Karpas-422 (cell line): ENCODE data around the gene EIF4E2. TPM values are rescaled to one million over a fixed set of nuclear protein-coding genes. Genes with fewer than 3 reads are reported as not detected.

ENCODE experiments used
- DNase-seq: peaks from one replicate; pipeline ENCODE4 v3.0.0-alpha.2; 2015
- H2AFZ ChIP-seq: fragments of 200-600 bp; sonication (generic); 2 replicates; pipeline ENCODE4 v1.6.1; 2014; ENCODE audit warnings: antibody characterized with exemption, low read length, mixed read lengths
- H3K27ac ChIP-seq: fragments of 200-600 bp; sonication (generic); 2 replicates; pipeline ENCODE4 v1.5.1; 2014; ENCODE audit warnings: mild to moderate bottlenecking, low read length, moderate library complexity
- H3K27me3 ChIP-seq: fragments of 200-600 bp; sonication (generic); 2 replicates; pipeline ENCODE4 v1.6.1; 2014; ENCODE audit warnings: low read length, mixed read lengths
- H3K36me3 ChIP-seq: fragments of 200-600 bp; sonication (generic); 2 replicates; pipeline ENCODE4 v1.6.1; 2014; ENCODE audit warnings: low read length, mixed read lengths; ENCODE audit not compliant: insufficient read depth
- H3K4me1 ChIP-seq: fragments of 200-600 bp; sonication (generic); 2 replicates; pipeline ENCODE4 v1.6.1; 2014; ENCODE audit warnings: mild to moderate bottlenecking, low read length, mixed read lengths
- H3K4me2 ChIP-seq: fragments of 200-600 bp; sonication (generic); 2 replicates; pipeline ENCODE4 v1.6.1; 2014; ENCODE audit warnings: low read length, low read depth, mild to moderate bottlenecking; ENCODE audit not compliant: poor library complexity, severe bottlenecking
- H3K4me3 ChIP-seq: fragments of 200-600 bp; sonication (generic); 2 replicates; pipeline ENCODE4 v1.5.1; 2014; ENCODE audit warnings: mild to moderate bottlenecking, antibody characterized with exemption, low read length, mixed read lengths
- H3K79me2 ChIP-seq: fragments of 200-600 bp; sonication (generic); 2 replicates; pipeline ENCODE4 v1.6.1; 2014; ENCODE audit warnings: mild to moderate bottlenecking, low read length, mixed read lengths
- H3K9ac ChIP-seq: fragments of 200-600 bp; sonication (generic); 2 replicates; pipeline ENCODE4 v1.6.0; 2014; ENCODE audit warnings: low read length
- H3K9me2 ChIP-seq: fragments of 200-600 bp; sonication (generic), shearing (Covaris generic); replicated peaks from 2 replicates; pipeline ENCODE4 v1.6.0; 2014; ENCODE audit warnings: mild to moderate bottlenecking, low read length, moderate library complexity; ENCODE audit not compliant: insufficient read depth
- H3K9me3 ChIP-seq: fragments of 300-700, 200-600 bp; sonication (generic); 2 replicates; pipeline ENCODE4 v1.6.1; 2014; ENCODE audit warnings: low read length, mixed read lengths
- H4K20me1 ChIP-seq: fragments of 200-600 bp; sonication (generic); 2 replicates; pipeline ENCODE4 v1.6.1; 2014; ENCODE audit warnings: mild to moderate bottlenecking, antibody characterized with exemption, low read length, low read depth; ENCODE audit not compliant: insufficient read depth
- total RNA-seq: library from RNA; depleted of rRNA; stranded (reverse); fragments of >200 nt; shearing (Covaris generic); gene quantifications from 2 replicates; pipeline ENCODE4 v1.2.3, GENCODE V29; 2014; ENCODE audit warnings: low replicate concordance; rRNA removed

Gene EIF4E2
- 53.0 and 58.2 TPM in 2 replicates for total RNA-seq

GRCh38 chr2:232550354-232551249 lies at the start of gene EIF4E2, which contains the start of gene TIGD1:
EIF4E2 (plus strand) TSS chr2:232550689; CDS start chr2:232550725, 36 bp downstream.
TIGD1 (minus strand) TSS chr2:232550557; CDS start chr2:232549882, 675 bp downstream.
- Histone ChIP-seq H3K27ac (peak within 1 kb of the TSS; percentile 85), H3K27me3 (no peaks in the 10 kb centered on the region), H2AFZ (peak within 1 kb of the TSS; percentile 40; the same call in 1 of the 2 replicates), H3K4me2 (peak within 1 kb of the TSS; percentile 92), H4K20me1 (peaks cover 24% of the 10 kb centered on the region; the same call in 1 of the 2 replicates), H3K36me3 (peaks cover 30% of the 10 kb centered on the region; the same call in 1 of the 2 replicates), H3K9ac (peak within 1 kb of the TSS; percentile 99), H3K4me3 (peak within 1 kb of the TSS; percentile 78), H3K79me2 (peaks cover 82% of the 10 kb centered on the region), H3K9me2 (no peaks in the 10 kb centered on the region), H3K4me1 (peaks cover 25% of the 10 kb centered on the region), H3K9me3 (no peaks in the 10 kb centered on the region)
- DNase-seq: peak; percentile 97

- Histone ChIP-seq H3K27ac (no peak overlapping the region), H3K4me3 (no peak overlapping the region), H3K27me3 (no peaks in the 10 kb centered on the region), H3K9me2 (no peaks in the 10 kb centered on the region), H3K4me2 (no peak overlapping the region), H3K9me3 (no peaks in the 10 kb centered on the region), H4K20me1 (no peaks in the 10 kb centered on the region), H3K4me1 (peaks cover 3% of the 10 kb centered on the region; the same call in 1 of the 2 replicates), H3K79me2 (no peaks in the 10 kb centered on the region), H3K9ac (no peak overlapping the region), H3K36me3 (no peaks in the 10 kb centered on the region), H2AFZ (no peak overlapping the region)
- DNase-seq: no peak
These were observed 49.1 kb upstream of the EIF4E2 start for GRCh38 chr2:232501331-232501771.

GRCh38 chr2:232501794-232502390 lies 48.6 kb upstream of the EIF4E2 start:
- Histone ChIP-seq H3K79me2 (no peaks in the 10 kb centered on the region), H3K4me2 (no peak overlapping the region), H2AFZ (no peak overlapping the region), H4K20me1 (no peaks in the 10 kb centered on the region), H3K27ac (no peak overlapping the region), H3K36me3 (no peaks in the 10 kb centered on the region), H3K4me3 (no peak overlapping the region), H3K4me1 (peaks cover 3% of the 10 kb centered on the region; the same call in 1 of the 2 replicates), H3K9me3 (no peaks in the 10 kb centered on the region), H3K9me2 (no peaks in the 10 kb centered on the region), H3K27me3 (no peaks in the 10 kb centered on the region), H3K9ac (no peak overlapping the region)
- no peak for DNase-seq

- no peaks in the 10 kb centered on the region for H3K9me2 ChIP-seq
- H4K20me1 ChIP-seq: no peaks in the 10 kb centered on the region
- no peaks in the 10 kb centered on the region for H3K36me3 ChIP-seq
- no peak overlapping the region for H3K4me2 ChIP-seq
- H3K9ac ChIP-seq: no peak overlapping the region
- no peaks in the 10 kb centered on the region for H3K27me3 ChIP-seq
- DNase-seq: no peak
- H3K4me3 ChIP-seq: no peak overlapping the region
- no peak overlapping the region for H3K27ac ChIP-seq
- H3K9me3 ChIP-seq: no peaks in the 10 kb centered on the region
- no peak overlapping the region for H2AFZ ChIP-seq
- H3K79me2 ChIP-seq: no peaks in the 10 kb centered on the region
- peaks cover 3% of the 10 kb centered on the region; the same call in 1 of the 2 replicates for H3K4me1 ChIP-seq
These were observed 48.0 kb upstream of the EIF4E2 start for GRCh38 chr2:232502511-232502910.

GRCh38 chr2:232502911-232503808 lies 47.3 kb upstream of the EIF4E2 start:
- H2AFZ ChIP-seq: no peak overlapping the region

GRCh38 chr2:232503809-232504323 lies 46.6 kb upstream of the EIF4E2 start:
- Histone ChIP-seq H3K4me3 (no peak overlapping the region), H3K4me2 (no peak overlapping the region)
- DNase-seq: no peak

More at GRCh38 chr2:232502911-232503808, 47.3 kb upstream of the EIF4E2 start:
- no peaks in the 10 kb centered on the region for H3K9me3 ChIP-seq
- no peaks in the 10 kb centered on the region for H3K36me3 ChIP-seq
- H4K20me1 ChIP-seq: no peaks in the 10 kb centered on the region
- H3K9ac ChIP-seq: no peak overlapping the region
- H3K4me2 ChIP-seq: no peak overlapping the region
- H3K9me2 ChIP-seq: no peaks in the 10 kb centered on the region
- no peaks in the 10 kb centered on the region for H3K79me2 ChIP-seq
- H3K27me3 ChIP-seq: no peaks in the 10 kb centered on the region
- H3K27ac ChIP-seq: no peak overlapping the region
- DNase-seq: no peak
- no peak overlapping the region for H3K4me3 ChIP-seq
- H3K4me1 ChIP-seq: peaks cover 3% of the 10 kb centered on the region; the same call in 1 of the 2 replicates

GRCh38 chr2:232504438-232504837 lies 46.1 kb upstream of the EIF4E2 start:
- Histone ChIP-seq H3K27me3 (no peaks in the 10 kb centered on the region), H3K27ac (no peak overlapping the region), H3K9me2 (no peaks in the 10 kb centered on the region), H3K9ac (no peak overlapping the region), H3K4me1 (peaks cover 3% of the 10 kb centered on the region; the same call in 1 of the 2 replicates), H3K36me3 (no peaks in the 10 kb centered on the region), H4K20me1 (no peaks in the 10 kb centered on the region), H3K4me3 (no peak overlapping the region), H3K79me2 (no peaks in the 10 kb centered on the region), H3K9me3 (no peaks in the 10 kb centered on the region), H2AFZ (no peak overlapping the region), H3K4me2 (no peak overlapping the region)
- peak; percentile 59 for DNase-seq

More at GRCh38 chr2:232503809-232504323, 46.6 kb upstream of the EIF4E2 start:
- Histone ChIP-seq H3K27ac (no peak overlapping the region), H3K27me3 (no peaks in the 10 kb centered on the region), H3K4me1 (peaks cover 3% of the 10 kb centered on the region; the same call in 1 of the 2 replicates), H4K20me1 (no peaks in the 10 kb centered on the region), H3K79me2 (no peaks in the 10 kb centered on the region), H3K9ac (no peak overlapping the region), H3K36me3 (no peaks in the 10 kb centered on the region), H3K9me2 (no peaks in the 10 kb centered on the region), H3K9me3 (no peaks in the 10 kb centered on the region), H2AFZ (no peak overlapping the region)
